GM21737 (cell line): ENCODE measurements around the gene WNT6.
"Not testable (repeated sequence)": the region's sequence is repeated elsewhere in the genome, so short reads cannot be mapped to it uniquely, and the experiment has no call there.

Experiments
- ATAC-seq: cut with Tn5 transposase; IDR thresholded peaks from one replicate; pipeline ENCODE4 v1.9.1; 2021; ENCODE audit warnings: mild to moderate bottlenecking, moderate library complexity; ENCODE audit not compliant: unreplicated experiment

WNT6 gene

DNA sequence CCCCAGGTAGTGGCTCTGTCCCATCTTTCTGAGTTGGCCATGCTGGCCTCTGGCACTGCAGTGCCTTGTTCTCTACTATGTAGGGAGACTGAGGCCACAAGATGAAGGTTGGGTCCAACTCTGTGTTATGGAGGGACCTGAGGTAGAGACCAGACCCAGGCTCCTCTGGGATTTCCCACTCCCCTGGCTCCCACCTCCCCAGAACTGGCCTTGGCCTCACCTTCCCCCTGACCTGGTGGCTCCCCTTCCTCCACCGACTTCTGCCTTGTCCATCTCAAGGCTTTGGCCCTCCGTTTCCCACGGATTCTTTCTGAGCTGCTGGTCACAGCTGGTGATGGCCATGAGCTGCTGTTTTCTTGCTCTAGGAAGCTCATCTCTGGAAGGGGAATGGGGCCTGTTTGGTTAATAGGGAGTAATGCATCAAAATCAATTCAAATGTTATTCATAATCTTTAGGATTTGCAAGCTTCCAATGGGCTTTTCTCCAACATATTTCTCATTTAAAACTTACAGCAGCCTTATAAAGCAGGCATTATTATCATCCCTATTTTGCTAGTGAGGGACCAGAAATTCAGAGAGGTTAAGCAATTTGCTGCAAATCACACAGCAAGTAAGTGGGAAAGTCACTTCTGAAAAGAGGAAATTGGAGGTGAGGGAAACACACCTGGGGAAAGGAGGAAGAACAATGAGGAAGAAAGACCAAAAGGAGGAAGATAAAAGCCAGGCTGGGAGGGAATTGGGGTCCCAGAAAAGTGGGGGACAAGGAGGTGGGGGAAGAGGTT, 28.9 kb upstream of the WNT6 start:
- no peak for ATAC-seq

DNA sequence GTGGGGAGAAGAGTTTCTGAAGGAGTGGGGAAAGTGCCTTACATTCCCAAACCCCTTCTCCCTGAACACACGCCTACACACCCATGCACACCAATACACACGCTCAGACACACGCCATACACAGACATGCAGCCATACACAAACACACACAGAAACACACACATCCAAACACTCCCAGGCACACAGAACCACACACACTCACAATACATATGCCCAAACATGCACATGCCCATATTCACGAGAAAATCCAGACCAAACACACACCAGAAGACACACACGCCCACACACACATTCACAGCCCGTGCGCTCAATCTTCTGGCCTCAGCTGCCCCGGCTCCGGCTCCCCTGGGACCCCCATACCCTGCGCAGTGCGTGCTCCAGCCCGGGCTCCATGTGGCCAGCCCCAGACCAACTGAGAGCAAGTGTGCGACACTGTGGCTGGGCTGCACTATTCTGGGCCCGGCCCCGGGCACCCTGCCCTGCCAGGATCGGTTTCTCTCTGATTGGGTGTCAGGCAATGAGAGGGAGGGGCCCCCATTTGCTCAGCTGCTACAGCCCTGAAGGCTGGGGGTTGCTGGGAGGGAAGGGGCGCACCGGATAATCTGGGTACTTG, 28.1 kb upstream of the WNT6 start, which contains the start of gene PRKAG3:
TSS of gene PRKAG3 (minus strand) at position 426 of the 613 bp plus-strand sequence.
- ATAC-seq = no peak

- ATAC-seq = no peak
Measured at GRCh38 chr2:218832081-218832480, 27.5 kb upstream of the WNT6 start.

GRCh38 chr2:218832520-218832919, 27.1 kb upstream of the WNT6 start:
- ATAC-seq = no peak

DNA sequence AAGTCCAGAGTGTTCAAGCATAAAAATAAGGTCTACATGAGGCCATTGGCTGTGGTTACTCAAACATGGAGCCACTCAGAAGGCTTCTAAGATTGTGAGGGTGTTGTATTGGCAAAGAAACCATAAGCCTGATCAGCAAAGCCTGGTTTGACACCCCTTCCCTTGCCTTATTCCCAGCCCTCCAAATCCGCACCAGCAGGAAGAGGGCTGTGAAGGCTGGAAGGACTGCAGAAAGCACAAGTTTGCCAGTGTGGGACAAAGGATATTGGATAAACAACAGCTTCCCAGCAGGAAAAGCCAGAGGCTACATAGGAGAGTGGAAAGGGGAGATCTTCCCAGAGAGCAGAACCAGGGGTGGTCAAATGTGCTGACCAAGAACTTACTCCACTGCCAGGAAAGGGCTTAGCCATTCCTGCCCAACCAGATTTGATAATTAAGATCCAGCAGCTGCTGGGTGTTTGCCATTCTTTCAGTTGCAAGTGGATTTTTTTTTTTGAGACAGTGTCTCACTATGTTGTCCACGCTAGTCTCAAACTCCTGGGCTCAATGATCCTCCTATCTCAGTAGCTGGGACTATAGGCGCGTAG, 26.5 kb upstream of the WNT6 start:
- no peak for ATAC-seq

DNA sequence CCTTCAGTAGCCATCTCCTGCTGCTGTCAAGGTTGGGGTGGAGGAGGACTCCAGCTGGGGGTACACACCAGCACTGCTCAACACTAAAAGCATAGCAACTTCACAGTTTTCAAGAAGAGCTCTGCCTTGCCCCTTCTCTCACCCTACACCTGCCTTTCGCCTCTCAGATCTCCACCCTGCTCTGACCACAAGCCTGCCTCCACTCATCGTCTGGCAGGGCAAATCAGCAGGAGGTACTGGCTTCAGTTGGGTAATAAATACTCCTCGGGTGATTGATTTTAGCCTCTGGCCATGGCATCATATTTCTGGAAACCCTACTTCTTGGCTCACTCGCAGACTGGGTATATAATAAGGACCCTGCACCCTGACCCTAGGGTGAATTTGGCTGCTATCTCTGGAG, 24.9 kb upstream of the WNT6 start:
- no peak for ATAC-seq

- no peak for ATAC-seq
Measured at GRCh38 chr2:218837495-218837894, 22.1 kb upstream of the WNT6 start.

GRCh38 chr2:218839430-218839829, 20.2 kb upstream of the WNT6 start:
- no peak for ATAC-seq

DNA sequence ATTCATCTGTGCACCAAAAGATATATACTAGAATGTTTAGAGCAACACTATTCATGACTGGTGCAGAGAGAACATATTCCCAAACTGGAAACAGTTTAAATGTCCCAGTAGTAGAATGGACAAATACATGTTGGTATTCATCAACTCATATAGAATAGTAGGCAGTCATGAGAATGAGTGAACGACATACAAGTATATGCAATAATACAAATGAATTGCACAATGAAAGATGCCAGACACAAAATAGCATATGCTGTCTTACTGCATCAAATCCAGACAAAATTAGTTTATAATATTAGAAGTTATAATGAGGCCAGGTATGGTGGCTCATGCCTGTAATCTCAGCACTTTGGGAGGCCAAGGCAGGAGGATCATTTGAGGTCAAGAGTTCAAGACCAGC, 19.7 kb upstream of the WNT6 start:
- ATAC-seq = no peak

GRCh38 chr2:218844334-218844733, 15.3 kb upstream of the WNT6 start:
- not testable (repeated sequence) for ATAC-seq

DNA sequence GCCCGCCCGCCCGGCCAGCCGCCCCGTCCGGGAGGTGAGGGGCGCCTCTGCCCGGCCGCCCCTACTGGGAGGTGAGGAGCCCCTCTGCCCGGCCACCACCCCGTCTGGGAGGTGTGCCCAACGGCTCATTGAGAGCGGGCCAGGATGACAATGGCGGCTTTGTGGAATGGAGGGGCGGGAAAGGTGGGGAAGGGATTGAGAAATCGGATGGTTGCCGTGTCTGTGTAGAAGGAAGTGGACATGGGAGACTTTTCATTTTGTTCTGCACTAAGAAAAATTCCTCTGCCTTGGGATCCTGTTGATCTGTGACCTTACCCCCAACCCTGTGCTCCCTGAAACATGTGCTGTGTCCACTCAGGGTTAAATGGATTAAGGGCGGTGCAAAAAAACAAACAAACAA, 12.6 kb upstream of the WNT6 start:
- ATAC-seq = not testable (repeated sequence)

- no peak for ATAC-seq
Measured at GRCh38 chr2:218849721-218850120, 9.9 kb upstream of the WNT6 start.

- no peak for ATAC-seq
Measured at GRCh38 chr2:218850796-218851195, 8.8 kb upstream of the WNT6 start.

GRCh38 chr2:218851286-218851685, 8.3 kb upstream of the WNT6 start:
- no peak for ATAC-seq

- ATAC-seq = no peak
Measured at GRCh38 chr2:218852911-218853667, 6.5 kb upstream of the WNT6 start.

GRCh38 chr2:218853766-218854165, 5.8 kb upstream of the WNT6 start:
- ATAC-seq = no peak

- ATAC-seq = no peak
Measured at GRCh38 chr2:218854860-218855259, 4.7 kb upstream of the WNT6 start.

DNA sequence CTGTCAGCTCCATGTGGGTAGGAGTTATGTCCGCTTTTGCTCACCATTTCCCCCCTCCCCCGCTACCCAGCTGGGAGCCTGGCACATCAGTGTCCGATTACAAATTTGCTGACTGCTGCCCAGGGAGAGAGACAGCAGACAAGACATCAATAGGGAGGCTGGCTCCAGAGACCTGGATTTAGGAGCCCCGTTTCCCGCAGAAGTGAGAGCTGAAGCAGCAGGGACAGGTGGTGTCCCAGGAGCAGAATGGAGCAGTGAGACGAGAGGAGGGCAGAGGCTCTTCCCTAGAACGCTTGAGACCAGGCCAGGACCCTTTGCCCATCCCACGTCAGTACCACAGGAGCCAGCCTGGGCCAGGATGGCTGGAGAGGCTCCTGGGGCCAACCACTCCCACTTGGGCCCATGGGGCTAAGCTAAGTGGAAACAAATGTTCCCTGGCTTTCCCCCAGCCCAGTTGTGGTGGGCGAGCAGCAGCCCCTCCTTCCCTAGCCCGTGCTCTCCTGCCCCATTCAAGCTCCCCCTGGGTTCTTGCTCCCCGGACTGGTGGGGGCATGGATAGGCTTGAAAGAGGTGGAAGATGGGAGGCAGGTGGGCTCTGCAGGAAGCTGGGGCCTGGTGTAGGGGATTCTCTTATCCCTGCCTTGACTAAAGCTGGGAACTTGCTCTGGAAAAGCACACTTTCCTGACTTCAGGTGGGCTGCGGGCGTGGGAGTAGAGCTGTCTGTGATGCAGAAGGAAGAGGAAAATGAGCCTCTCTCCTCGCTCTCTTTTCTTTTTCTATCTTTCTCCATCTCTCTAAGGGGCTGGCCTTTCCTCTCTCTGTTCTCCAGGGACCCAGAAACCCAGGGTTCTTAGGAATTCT, 4.1 kb upstream of the WNT6 start:
- ATAC-seq = no peak

GRCh38 chr2:218856167-218856895, 3.3 kb upstream of the WNT6 start:
- ATAC-seq = no peak

- ATAC-seq = no peak
Measured at GRCh38 chr2:218856896-218857243, 2.7 kb upstream of the WNT6 start.
